NT2/D1 (cell line): Measurements from ENCODE around the gene BNC2.

Experiments used
- SUZ12 ChIP-seq: IDR thresholded peaks from 2 replicates; pipeline ENCODE4 v1.6.1; 2011; ENCODE audit not compliant: insufficient read length, insufficient read depth; ENCODE audit errors: extremely low read depth
- YY1 ChIP-seq: IDR thresholded peaks from 2 replicates; pipeline ENCODE4 v1.6.1; 2011; ENCODE audit not compliant: insufficient read length, insufficient read depth
- ZNF274 ChIP-seq: IDR thresholded peaks from 2 replicates; pipeline ENCODE4 v1.6.1; 2011; ENCODE audit warnings: mild to moderate bottlenecking, low read depth, low read length

DNA sequence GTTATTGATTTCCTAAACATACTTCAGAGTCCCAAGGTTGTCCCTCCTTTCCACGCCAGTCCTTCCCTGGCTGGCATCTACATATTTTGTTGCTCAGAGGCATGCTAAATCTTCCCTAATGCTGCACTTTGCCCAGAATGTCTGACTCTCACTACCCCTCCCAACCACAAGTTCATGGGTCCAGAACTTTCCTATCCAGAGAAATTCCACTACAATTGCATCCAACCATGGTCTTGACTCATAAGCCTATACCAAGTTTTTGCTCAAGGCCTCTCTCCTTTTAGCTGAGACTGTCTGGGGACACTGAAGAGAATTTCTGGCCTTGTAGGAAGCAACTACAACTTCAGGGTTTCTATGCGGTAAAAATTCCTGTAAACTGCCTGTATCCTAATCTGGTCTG lies 206.3 kb downstream of the BNC2 start:
- no peak for TF ChIP-seq YY1
- no peak for TF ChIP-seq ZNF274
- no peak for TF ChIP-seq SUZ12
